Measurements from ENCODE around the gene CERS1. TPM values are rescaled to one million over a fixed set of nuclear protein-coding genes. Genes with fewer than 3 reads are reported as not detected.
A peak's percentile ranks its signal among the peaks of the same experiment; 100 is the strongest.

Gene CERS1
- total and polyA plus RNA-seq, 10 of the 15 experiments (the other 5 are each of a cell fraction or from before 2014, with no cell fraction given): 0.19 TPM; not detected in 9

DNA sequence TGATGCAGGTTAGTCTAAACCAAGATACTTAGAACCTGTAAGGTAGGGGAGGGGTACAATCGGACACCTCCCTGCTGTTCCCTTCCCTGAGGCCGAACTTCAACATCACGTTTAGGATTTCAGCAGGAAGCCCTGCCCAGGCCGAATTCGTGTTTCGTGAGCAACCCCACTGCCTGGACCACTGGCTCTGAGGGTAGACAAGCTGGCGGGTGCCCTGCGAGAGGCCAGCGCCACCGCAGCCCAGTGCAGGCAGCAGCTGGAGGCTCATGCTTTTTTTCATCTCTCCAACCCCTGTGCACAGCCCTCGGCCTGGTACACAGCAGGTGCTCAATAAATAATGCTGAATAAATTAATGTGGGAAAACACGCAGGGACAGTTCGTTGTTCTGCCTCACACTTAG lies 37.3 kb upstream of the CERS1 start (continued):
- TF ChIP-seq, protein P1, sequence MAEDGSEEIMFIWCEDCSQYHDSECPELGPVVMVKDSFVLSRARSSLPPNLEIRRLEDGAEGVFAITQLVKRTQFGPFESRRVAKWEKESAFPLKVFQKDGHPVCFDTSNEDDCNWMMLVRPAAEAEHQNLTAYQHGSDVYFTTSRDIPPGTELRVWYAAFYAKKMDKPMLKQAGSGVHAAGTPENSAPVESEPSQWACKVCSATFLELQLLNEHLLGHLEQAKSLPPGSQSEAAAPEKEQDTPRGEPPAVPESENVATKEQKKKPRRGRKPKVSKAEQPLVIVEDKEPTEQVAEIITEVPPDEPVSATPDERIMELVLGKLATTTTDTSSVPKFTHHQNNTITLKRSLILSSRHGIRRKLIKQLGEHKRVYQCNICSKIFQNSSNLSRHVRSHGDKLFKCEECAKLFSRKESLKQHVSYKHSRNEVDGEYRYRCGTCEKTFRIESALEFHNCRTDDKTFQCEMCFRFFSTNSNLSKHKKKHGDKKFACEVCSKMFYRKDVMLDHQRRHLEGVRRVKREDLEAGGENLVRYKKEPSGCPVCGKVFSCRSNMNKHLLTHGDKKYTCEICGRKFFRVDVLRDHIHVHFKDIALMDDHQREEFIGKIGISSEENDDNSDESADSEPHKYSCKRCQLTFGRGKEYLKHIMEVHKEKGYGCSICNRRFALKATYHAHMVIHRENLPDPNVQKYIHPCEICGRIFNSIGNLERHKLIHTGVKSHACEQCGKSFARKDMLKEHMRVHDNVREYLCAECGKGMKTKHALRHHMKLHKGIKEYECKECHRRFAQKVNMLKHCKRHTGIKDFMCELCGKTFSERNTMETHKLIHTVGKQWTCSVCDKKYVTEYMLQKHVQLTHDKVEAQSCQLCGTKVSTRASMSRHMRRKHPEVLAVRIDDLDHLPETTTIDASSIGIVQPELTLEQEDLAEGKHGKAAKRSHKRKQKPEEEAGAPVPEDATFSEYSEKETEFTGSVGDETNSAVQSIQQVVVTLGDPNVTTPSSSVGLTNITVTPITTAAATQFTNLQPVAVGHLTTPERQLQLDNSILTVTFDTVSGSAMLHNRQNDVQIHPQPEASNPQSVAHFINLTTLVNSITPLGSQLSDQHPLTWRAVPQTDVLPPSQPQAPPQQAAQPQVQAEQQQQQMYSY (CRISPR knock-in tag; IDR thresholded peaks at IDR 0.05): no peak
- TF ChIP-seq TCF12 (IDR thresholded peaks at IDR 0.05; ENCODE audit: low read depth, low read length) (no peak), NR2F1 (conservative IDR thresholded peaks at IDR 0.05) (no peak), JUND (IDR thresholded peaks at IDR 0.05; ENCODE audit: low read depth, low read length) (no peak), RUNX3 (IDR thresholded peaks at IDR 0.05; ENCODE audit: low read length) (no peak), SIX5 (IDR thresholded peaks at IDR 0.05; ENCODE audit: low read depth, low read length, severe bottlenecking) (no peak), HDAC2 (IDR thresholded peaks at IDR 0.05) (no peak)

DNA sequence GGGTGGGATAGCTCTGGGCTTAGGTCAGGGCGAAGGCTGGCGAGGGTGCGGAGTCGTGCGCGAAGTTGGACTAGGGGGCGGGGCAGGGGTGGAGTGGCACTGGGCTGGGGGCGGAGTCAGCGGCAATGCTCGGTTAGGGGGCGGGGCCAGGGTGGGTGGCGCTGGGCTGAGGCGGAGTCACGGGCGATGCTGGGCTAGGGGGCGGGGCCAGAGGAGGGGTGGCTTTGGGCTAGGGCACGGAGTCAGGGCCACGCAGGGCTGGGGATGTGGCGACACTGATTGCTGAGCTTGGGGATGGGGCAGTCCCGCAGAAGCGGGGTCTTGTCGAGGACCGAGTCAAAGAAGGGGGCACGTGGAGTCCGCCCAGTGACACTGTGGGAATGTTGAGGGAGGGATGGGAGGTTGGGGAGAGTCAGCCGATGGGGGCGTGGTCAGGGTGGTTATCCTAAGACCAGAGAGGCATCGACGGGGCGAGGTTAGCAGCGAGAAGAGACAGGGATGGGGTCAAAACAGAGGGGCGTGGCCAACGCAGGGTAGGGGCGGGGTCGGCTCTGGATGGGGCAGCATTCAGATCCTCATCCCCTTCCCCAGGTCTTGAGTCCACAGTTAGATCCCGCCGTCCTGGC lies 36.4 kb upstream of the CERS1 start:
- no peaks in the 10 kb centered on the region for H3K4me1 ChIP-seq (ENCODE audit: control insufficient read depth, insufficient read depth, low read length)
- no peaks in the 10 kb centered on the region for H3K9me3 ChIP-seq (replicated peaks; ENCODE audit: control insufficient read depth, insufficient read depth, low read length)
- peak; percentile 90 for ATAC-seq
- no peak for FAIRE-seq
- peak overlapping the region; percentile 69; the same call in 1 of the 2 replicates for H3K4me2 ChIP-seq (ENCODE audit: control insufficient read depth, insufficient read depth)
- H2AFZ ChIP-seq (ENCODE audit: control insufficient read depth, low read depth, low read length): peak overlapping the region; percentile 48; the same call in 1 of the 2 replicates
- DNase-seq (ENCODE audit: low read depth, low spot score): no peak
- no peaks in the 10 kb centered on the region for H4K20me1 ChIP-seq (ENCODE audit: control insufficient read depth, insufficient read depth)
- H3K9ac ChIP-seq (ENCODE audit: control insufficient read depth, insufficient read depth, low read length): no peak overlapping the region
- RAD21 ChIA-PET (ENCODE audit: unreplicated experiment): no interaction called here
- no peak overlapping the region for H3K27ac ChIP-seq (ENCODE audit: control insufficient read depth, insufficient read depth)
- SMC1A ChIA-PET (ENCODE audit: uncharacterized antibody, unreplicated experiment): no interaction called here
- intact Hi-C loops (cut with micrococcal nuclease; ENCODE audit: unreplicated experiment): no loop called here
- WGBS (ENCODE audit: insufficient coverage, insufficient replicate concordance, low lambda C conversion rate, missing lambda C conversion rate): 0% methylated on average over 12 of the region's 37 CpGs
- no peaks in the 10 kb centered on the region for H3K79me2 ChIP-seq (ENCODE audit: control insufficient read depth, insufficient read depth, low read length)
- CTCF ChIA-PET: no interaction called here
- TF ChIP-seq GABPA (IDR thresholded peaks at IDR 0.05; ENCODE audit: low read depth) (no peak), RCOR1 (conservative IDR thresholded peaks at IDR 0.05; ENCODE audit: low read depth, low read length) (no peak), FOXM1 (IDR thresholded peaks at IDR 0.05; ENCODE audit: low read depth, low read length) (no peak), SMAD5 (IDR thresholded peaks at IDR 0.05; ENCODE audit: low read depth) (no peak), FOS (IDR thresholded peaks at IDR 0.05; ENCODE audit: borderline replicate concordance, extremely low read depth, insufficient read length) (no peak), KAT2A (conservative IDR thresholded peaks at IDR 0.05; ENCODE audit: control insufficient read depth, low read depth, low read length) (no peak), EED (IDR thresholded peaks at IDR 0.05; ENCODE audit: low read depth) (no peak)
- in situ Hi-C loops (cut with MboI): no loop called here
- H3K27me3 ChIP-seq (replicated peaks in 1 of 2; ENCODE audit: control insufficient read depth in 2 of 2, insufficient read depth in 2 of 2, low read length in 1 of 2): no peaks in the 10 kb centered on the region
- POLR2A ChIA-PET: interaction anchor here (0.6 kb wide), 1 partner anchor 12 kb away, joined by 5 read pairs; no protein-coding TSS in a partner anchor
- H3K36me3 ChIP-seq (ENCODE audit: control insufficient read depth in 2 of 2, insufficient read depth in 2 of 2, low read length in 1 of 2): peaks cover 0 to 3% of the 10 kb centered on the region in 2 experiments; a peak in 1 of 4 replicates
- peak overlapping the region; percentile 45; the same call in 1 of the 2 replicates for H3K4me3 ChIP-seq
- BruUV-seq (replicated peaks): no TSS peak
